ENCODE results near the gene TSPAN4. TPM values are rescaled to one million over a fixed set of nuclear protein-coding genes. Genes with fewer than 3 reads are reported as not detected.

The TSPAN4 gene
- total and polyA plus RNA-seq, 7 donors, result 11.4 to 38.5 (median 17.7) TPM

GRCh38 chr11:908273-908672 lies 65.6 kb downstream of the TSPAN4 start:
- Histone ChIP-seq H3K27ac (no peak overlapping the region), H3K36me3 (ENCODE audit: insufficient read depth in 1 of 2, low read depth in 1 of 2) (peaks cover 0 to 22% of the 10 kb centered on the region in 2 donors), H3K4me3 (no peak overlapping the region), H3K27me3 (ENCODE audit: insufficient read depth in 3 of 3, low read length in 2 of 3) (no peaks in the 10 kb centered on the region), H3K4me1 (peaks cover 15% of the 10 kb centered on the region), H3K9me3 (no peaks in the 10 kb centered on the region)
- no peak for ATAC-seq
- DNase-seq, result no peak
- intact Hi-C loops (cut with DNase I), result loop anchor here in 1 of 2 donors (5.0 kb wide), 1 partner anchor 61 kb away; no protein-coding TSS in a partner anchor
- TF ChIP-seq CTCF (IDR thresholded peaks at IDR 0.05), result no peak
- 77 to 88% (median 82%) methylated on average over 5 of the region's 5 CpGs for WGBS, 3 donors

- no peak for ATAC-seq
These were observed 66.8 kb downstream of the TSPAN4 start for GRCh38 chr11:909406-909805.

GRCh38 chr11:910044-910588 lies 67.5 kb downstream of the TSPAN4 start:
- ATAC-seq (peak in 3 of 4 donors; percentile 6 to 26 (median 13)), DNase-seq (no peak)
- no peak for TF ChIP-seq CTCF (IDR thresholded peaks at IDR 0.05)
- intact Hi-C loops (cut with DNase I), result loop anchor here in 1 of 2 donors (5.0 kb wide), 2 partner anchors 63 to 67 kb away; no protein-coding TSS in a partner anchor
- Histone ChIP-seq H3K4me1 (peaks cover 15% of the 10 kb centered on the region), H3K36me3 (ENCODE audit: insufficient read depth in 1 of 2, low read depth in 1 of 2) (peaks cover 0 to 5% of the 10 kb centered on the region in 2 donors), H3K27me3 (ENCODE audit: insufficient read depth in 3 of 3, low read length in 2 of 3) (no peaks in the 10 kb centered on the region), H3K9me3 (no peaks in the 10 kb centered on the region), H3K4me3 (peak overlapping the region; percentile 72), H3K27ac (peak overlapping the region; percentile 82)
- WGBS, 3 donors, result 1 to 5% (median 3%) methylated on average over 23 to 38 of the region's 38 CpGs

More at GRCh38 chr11:909406-909805, 66.8 kb downstream of the TSPAN4 start:
- no peak for DNase-seq
- no peak for TF ChIP-seq CTCF (IDR thresholded peaks at IDR 0.05)
- Histone ChIP-seq H3K4me1 (peaks cover 15% of the 10 kb centered on the region), H3K9me3 (no peaks in the 10 kb centered on the region), H3K27me3 (ENCODE audit: insufficient read depth in 3 of 3, low read length in 2 of 3) (no peaks in the 10 kb centered on the region), H3K36me3 (ENCODE audit: insufficient read depth in 1 of 2, low read depth in 1 of 2) (peaks cover 0 to 11% of the 10 kb centered on the region in 2 donors), H3K27ac (no peak overlapping the region), H3K4me3 (peak overlapping the region; percentile 72)
- WGBS, 3 donors, result 86 to 89% (median 87%) methylated on average over 11 of the region's 11 CpGs
- intact Hi-C loops (cut with DNase I), result loop anchor here in 1 of 2 donors (5.0 kb wide), 1 partner anchor 62 kb away; no protein-coding TSS in a partner anchor

- intact Hi-C loops (cut with DNase I), result loop anchor here in 1 of 2 donors (5.0 kb wide), 2 partner anchors 63 to 67 kb away; no protein-coding TSS in a partner anchor
- DNase-seq (peak; percentile 87 to 94), ATAC-seq (peak; percentile 94 to 97 (median 95))
- WGBS, 3 donors, result 1% methylated on average over 20 to 59 of the region's 59 CpGs
- H3K27ac ChIP-seq, result peak within 1 kb of the TSS; percentile 82
- TF ChIP-seq CTCF (IDR thresholded peaks at IDR 0.05), result no peak
- peaks cover 15% of the 10 kb centered on the region for H3K4me1 ChIP-seq
- H3K4me3 ChIP-seq, result peak within 1 kb of the TSS; percentile 72
- no peaks in the 10 kb centered on the region for H3K27me3 ChIP-seq (ENCODE audit: insufficient read depth in 3 of 3, low read length in 2 of 3)
- H3K36me3 ChIP-seq (ENCODE audit: insufficient read depth in 1 of 2, low read depth in 1 of 2), result peaks cover 0 to 5% of the 10 kb centered on the region in 2 donors
- H3K9me3 ChIP-seq, result no peaks in the 10 kb centered on the region
These were observed 68.0 kb downstream of the TSPAN4 start, which contains the start of gene CHID1 for GRCh38 chr11:910589-911030. CHID1 (minus strand) TSS chr11:910810; CDS start chr11:904816, 5,994 bp downstream.
